ENCODE measurements around the gene LELP1.
"Not testable (repeated sequence)": the region's sequence is repeated elsewhere in the genome, so short reads cannot be mapped to it uniquely, and the experiment has no call there.

LELP1 gene

DNA sequence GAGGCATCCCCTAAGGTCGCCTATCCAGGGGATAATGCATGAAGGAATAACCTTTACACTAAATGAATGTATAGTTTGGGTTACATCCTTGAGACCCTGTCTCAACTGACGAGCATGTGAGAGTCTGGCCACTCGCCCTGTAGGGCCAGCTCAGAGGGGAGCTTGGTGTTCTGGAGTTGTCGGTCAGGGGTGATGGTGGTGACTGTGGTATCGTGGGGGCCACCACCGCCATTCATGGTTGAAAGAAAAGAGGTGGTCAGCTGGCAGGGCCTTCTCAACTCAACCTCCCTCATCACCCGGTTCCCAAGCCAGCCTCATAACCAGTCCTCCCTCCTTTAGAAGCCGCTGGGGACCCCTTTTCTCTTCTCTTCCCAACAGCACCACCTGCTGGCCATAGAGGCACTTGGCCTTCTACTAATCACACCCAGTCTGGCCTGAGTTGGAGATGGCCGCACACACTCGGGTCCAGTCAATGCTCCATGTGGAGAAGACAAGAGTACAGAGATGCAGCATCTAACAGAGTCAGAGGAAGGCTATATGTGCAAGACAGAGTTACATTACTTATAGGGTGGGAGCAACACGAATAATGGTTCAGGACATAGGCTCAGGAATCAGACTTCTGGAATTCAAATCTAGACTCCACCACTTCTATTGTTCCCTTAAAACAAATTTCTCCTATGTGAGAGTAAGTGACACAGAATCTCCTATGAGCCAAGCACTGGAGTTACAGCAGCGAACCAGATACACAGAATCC is 26.0 kb downstream of the LELP1 start:
- not testable (repeated sequence) for DNase-seq (ENCODE audit: low spot score)

DNA sequence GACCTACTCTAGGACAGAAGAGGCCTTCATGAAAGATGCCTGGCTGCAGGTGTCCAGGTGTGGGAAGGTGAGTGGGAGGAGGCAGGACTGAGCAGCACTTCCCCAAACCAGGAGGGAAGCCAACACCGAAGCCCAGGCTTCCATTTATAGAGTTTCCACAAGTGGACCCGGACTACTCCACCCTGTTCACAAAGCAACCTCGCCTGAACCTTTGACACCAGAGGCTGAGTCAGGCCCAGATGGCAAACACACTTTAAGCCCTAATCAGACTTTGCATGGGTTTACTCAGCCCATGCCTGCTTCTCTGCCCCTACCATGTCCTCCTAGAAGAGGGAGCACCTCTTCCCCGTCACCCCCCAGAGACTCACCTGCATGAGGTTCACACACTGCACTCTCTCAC is 28.1 kb downstream of the LELP1 start:
- DNase-seq (ENCODE audit: low spot score), result no peak

DNA sequence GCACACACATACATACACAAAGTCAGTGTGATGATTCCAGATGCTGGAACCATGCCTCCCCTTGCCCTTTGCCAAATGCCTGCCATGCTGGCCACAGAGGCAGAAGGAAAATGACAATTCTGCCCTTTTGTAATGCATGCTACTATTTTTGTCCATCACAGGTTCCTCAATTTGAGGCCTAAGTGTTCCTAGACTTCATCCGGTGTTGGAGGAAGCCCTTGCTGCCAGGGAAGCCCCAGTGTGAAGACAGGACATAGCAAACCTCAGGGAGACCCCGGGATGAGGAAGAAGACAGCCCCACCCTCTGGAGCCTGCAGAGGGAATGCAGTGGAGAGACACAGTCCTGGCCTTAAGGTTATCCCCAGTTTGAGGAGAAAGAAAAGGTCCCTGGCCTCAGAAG is 28.6 kb downstream of the LELP1 start:
- DNase-seq (ENCODE audit: low spot score), result no peak

DNA sequence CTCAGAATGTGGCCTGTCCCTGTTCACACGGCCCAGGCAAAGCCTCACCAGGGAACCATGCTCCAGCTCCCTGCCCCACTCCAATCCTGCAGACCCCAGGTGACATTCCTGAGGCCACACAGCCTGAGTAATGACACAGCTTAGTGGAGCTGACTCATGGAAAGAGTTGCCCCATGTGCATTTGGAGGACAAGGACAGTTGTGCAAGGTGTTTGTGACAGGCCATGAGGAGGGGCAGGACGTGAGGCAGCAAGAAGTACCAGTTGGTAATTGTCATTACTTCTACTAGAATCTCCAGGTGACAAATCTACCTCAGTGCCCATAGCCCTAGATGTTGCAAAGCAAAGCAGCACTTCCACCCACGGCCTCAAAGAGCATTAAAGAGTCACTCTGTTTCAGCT is 29.3 kb downstream of the LELP1 start:
- no peak for DNase-seq (ENCODE audit: low spot score)

DNA sequence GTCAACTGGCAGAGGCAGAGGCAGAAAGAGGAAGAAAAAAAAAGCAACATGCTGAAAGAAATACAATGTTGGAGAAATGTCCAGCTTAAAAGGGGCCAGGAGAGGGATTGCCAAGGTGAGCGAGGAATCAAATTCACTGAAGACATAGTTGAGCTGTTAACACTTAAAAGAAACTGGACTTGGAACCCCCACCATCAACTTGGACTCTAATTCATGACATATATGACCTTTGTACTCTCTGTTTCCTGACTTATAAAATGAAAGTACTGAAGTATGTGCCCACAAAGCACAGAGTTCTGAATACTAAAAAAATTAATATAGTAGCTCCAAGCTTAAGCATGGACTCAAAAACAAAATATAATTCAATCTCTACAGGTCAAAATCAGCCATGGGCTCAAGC is 30.2 kb downstream of the LELP1 start:
- DNase-seq (ENCODE audit: low spot score), result no peak

DNA sequence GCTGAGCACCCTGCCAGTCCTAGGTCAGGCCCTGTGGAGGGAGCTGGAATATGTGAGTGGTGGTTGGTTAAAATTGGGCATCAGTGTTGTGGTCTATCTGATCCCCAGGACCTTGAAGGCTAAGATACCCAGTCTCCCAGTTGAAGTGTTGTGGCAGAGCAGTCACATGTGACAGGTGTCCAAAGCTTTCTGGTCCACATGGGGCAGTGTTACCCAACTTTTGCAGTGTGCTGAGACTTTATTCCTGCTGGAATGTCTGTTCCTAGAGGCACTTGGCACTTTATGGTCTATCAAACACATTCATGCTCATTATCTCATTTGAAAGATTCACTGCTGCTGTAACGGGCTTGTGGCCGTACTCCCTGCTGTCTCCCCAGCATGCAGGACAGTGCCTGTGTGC is 35.3 kb downstream of the LELP1 start:
- no peak for DNase-seq (ENCODE audit: low spot score)

DNA sequence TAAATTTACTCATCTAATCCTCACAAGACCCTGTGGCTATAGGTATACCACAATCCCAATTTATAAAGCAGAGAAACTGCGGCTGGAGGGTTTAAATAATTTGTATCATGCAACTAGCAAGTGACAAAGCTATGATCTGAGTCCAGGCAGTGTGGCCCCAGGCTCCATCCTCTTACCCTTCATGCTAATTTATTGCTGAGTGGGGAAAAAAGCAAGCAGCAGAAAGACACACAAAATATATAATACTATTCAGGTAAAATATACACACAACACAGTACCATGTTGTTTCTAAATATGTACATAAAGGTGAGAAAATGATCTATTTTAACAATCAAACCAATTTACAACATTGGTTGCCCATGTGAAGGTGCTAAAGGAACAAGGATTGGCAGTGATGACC is 38.9 kb downstream of the LELP1 start:
- DNase-seq (ENCODE audit: low spot score), result no peak

DNA sequence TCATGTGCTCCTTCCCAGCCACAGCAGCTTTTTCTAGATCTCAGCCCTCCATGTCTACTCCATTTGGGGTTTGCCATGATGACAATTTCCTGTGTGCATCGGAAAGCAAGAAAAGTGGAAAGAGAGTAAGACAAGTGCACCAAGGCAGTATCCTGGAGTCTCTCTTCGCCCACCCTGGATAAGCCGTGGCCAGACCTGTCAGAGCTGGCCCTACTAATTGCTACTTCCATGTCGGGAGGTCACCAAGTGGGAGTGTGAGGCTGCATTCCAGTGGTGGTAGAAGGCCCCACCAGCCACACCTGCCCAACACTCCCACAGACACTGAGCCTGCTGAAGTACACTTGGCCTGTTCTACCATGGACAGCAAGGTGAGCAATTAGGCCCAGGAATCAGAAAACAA is 42.2 kb downstream of the LELP1 start:
- DNase-seq (ENCODE audit: low spot score), result no peak

DNA sequence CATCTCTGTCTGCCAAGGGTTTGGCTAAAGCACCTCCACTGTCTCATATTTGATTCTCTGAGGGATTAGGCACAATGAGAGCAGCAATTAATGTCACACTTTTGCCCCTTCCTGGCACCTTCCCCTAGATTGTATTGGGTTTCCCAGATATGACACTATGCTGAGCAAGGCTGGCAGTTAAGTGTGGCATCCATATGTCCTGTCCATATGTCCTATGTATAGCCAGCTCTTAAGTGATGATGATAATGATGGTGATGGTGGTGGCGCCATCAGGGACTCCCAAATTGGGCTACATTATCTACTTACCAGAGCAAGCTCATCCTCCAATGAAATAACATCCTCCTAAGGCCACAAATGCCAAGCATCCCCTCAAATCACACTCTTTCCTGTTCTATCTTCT is 42.8 kb downstream of the LELP1 start:
- no peak for DNase-seq (ENCODE audit: low spot score)

DNA sequence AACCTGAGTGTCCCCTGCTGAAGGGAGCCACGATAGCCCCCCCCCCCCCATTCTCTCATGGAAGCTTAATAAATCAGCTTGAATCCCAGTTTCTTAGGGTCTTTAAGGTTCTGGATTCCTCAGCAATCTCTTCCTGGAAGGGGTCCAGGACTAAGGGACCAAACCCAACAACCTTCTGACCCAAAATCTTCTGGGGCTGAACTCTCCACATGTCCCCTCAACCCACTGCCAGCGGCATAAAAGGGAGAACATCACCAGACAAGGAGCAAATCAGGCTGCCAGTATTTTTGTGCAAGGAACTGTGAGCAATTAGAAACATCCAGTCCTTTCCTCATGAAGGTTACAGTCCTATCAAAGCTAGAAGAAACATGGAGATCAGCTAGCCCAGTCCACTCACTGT is 43.6 kb downstream of the LELP1 start:
- DNase-seq (ENCODE audit: low spot score), result no peak

DNA sequence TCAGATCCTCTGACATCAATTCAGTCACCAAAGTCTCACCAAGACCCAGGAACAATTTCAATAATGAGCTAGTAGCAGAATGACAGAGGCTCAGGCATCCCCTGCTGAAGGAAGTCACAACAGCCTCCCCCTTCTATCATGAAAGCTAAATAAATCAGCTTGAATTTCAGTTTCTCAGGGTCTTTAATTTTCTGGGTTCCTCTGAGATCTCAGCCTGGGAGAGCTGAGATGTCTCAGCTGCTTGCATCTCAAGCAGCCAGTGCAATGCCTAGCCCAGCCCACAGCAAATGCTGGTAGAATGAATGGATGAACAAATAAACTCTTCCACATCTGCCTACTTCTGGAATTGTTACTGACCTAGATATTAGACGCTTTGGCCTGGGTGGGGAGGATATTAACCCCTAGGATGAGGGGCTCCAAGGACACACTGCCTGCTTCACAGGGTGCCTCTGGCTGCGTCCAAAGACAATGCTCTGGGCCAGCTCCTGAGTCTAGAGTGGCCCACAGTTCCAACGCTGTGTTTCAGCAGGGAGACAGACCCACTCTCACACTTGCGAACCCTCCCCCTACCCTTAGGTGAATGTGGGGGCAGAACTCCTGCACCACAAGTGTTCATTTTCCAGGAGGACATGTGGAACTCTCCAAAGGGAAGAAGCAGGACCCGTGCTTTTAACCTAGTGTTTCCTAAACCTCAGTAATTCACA is 45.1 kb downstream of the LELP1 start:
- no peak for DNase-seq (ENCODE audit: low spot score)

DNA sequence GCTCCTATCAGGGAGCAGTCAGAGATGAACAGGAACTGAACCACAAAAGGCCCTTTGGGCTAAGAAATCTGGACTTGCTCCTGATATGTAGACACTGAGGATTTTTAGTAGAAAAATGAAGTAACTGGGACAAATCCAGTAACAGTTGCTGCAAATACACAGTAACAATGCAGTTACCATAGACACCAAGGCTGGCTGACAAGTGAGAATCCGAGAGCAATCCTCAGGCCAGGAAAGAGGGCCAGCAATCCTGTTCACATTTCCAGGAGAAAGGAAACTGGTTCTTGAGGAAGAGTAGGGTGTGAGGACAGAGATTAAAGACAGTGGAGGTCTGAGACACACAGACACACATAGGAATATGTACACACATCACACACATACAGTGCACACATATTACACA is 46.9 kb downstream of the LELP1 start:
- no peak for DNase-seq (ENCODE audit: low spot score)

DNA sequence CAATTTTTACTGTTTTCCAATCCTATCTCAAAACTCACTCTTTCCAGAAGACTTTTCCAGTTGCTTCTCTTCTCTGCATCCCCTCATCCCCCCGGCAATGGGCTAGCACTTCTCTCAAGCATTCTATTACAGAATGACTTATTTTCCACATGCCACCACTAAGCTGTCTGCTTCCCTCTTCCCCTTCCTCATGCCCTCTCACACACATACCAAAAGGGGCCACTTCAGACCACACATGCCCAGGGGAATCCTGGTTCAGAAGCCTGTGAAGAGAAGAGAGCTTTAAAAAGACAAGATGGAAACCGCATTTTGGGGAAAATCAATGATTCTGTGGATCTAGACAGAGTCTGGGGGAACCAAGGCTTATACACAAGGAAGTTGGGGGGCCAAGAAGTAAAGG is 47.9 kb downstream of the LELP1 start:
- DNase-seq (ENCODE audit: low spot score), result no peak

DNA sequence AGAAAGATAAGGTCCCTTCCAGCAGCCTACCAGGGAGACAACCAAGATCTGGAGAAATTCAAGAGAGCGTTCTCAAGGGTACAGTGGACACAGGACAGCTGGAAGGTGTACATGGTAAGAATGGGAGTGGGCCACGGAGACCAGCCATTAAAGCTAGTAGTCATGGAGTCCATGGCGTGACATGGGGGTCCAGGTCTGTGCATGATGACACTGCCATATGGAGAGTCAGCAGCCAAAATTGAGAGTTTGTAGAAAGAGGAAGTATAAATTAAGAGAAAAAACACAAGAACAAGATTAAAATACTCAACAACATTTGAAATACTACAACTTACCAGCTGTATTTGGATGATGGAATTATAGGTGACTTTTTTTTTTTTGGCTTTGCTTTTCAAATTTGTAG is 48.3 kb downstream of the LELP1 start:
- no peak for DNase-seq (ENCODE audit: low spot score)

DNA sequence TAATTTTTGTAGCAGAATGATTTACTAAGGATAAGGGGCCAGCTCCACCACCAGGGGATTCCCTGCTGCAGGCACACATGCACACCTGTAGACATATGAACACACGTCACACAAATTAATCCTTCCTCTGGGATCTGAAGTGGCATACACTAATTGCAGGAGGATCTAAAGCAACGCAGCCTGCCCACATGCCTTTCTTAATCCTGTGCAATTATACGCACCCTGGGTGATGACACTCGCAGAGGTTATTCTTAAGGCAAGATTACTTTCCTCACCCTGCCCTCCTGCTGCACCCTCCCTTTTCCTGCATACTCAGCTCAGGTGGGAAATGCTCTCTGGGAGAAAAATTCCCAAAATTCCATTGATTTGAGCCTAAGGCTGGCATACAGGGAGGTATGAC is 48.8 kb downstream of the LELP1 start:
- DNase-seq (ENCODE audit: low spot score), result no peak

DNA sequence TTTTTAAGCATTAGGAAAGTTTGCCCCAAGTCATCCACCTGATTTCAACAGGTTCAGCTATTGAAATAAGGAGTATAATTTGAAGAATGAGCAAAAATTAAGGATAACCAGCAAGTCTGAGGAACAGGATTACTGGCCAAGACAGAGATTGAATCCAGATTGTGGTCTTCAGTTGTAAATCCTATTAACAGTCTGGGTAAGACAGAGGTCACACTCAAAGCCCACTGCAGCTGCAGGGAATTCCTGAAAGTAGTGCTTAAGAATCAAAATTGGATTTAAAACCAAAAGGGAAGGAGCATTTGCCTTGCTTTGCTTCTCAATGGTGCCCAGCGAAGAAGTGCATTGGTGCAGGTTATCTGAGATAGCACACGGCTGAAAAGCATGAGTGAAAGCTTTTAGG is 49.8 kb downstream of the LELP1 start:
- DNase-seq (ENCODE audit: low spot score), result no peak

DNA sequence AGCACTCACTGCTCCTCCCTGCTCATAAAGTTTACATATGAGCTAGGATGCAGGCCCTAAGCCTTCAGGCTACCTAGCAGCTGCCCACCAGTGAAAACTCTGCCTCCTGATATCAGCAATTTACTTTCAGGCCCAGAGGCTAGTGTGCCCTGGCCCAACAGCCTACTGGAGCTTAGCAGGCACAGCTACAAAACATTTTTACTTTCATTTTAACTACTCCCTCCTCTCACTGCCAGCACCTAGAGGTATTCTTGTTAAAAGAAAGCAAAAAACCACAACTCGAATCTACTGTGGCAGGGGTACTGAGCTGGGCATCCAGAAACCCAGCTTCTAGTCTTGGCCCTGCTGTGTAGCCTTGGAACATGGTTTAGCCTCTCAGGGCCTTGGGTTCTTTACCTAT is 50.5 kb downstream of the LELP1 start:
- DNase-seq (ENCODE audit: low spot score), result no peak
